PC-3 (cell line): ENCODE results near the gene UTF1.

ENCODE experiments used
- CTCF ChIP-seq: fragments of 300-600 bp; sonication (generic); conservative IDR thresholded peaks from 2 replicates; pipeline ENCODE4 v1.5.1; 2017; ENCODE audit warnings: antibody characterized with exemption, low read depth, mild to moderate bottlenecking, low read length
- EZH2phosphoT487 ChIP-seq: fragments of 300-600 bp; sonication (generic); IDR thresholded peaks from 2 replicates; pipeline ENCODE4 v1.6.1; 2018; ENCODE audit warnings: mild to moderate bottlenecking, antibody characterized with exemption, low read length, borderline replicate concordance

- TF ChIP-seq CTCF (no peak), EZH2phosphoT487 (no peak)
Observed at GRCh38 chr10:133254421-133255120, 24.6 kb downstream of the UTF1 start.
